NCI-H226 (cell line): ENCODE measurements around the gene PARD3B.

Experiments used
- DNase-seq: peaks from one replicate; pipeline ENCODE4 v3.0.0-alpha.2; 2015

Gene PARD3B

GRCh38 chr2:205220559-205220958, 675.3 kb downstream of the PARD3B start:
- DNase-seq: no peak

GRCh38 chr2:205232086-205232485, 686.8 kb downstream of the PARD3B start:
- DNase-seq: no peak

GRCh38 chr2:205235434-205235833, 690.2 kb downstream of the PARD3B start:
- DNase-seq: peak; percentile 9

DNA sequence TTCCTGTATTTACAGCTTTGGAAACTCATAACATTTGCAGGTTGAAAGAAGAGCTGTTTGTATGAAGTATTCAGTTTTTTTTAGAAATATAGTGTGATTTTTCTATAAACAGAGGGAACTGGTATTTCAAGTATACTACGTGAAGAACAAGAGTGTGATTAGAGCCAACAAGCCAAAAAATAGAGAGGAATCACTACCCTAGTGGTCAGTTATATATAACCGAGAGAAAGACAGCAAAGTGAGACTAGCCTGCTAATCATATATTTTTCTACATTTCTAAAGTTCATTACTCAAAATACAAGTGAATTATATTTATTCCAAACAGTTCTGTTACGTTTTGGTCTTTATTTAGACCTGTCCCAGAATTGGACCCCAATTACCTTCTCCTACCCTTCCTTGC, 692.2 kb downstream of the PARD3B start:
- no peak for DNase-seq

- no peak for DNase-seq
These were observed 699.7 kb downstream of the PARD3B start for GRCh38 chr2:205245001-205245400.

DNA sequence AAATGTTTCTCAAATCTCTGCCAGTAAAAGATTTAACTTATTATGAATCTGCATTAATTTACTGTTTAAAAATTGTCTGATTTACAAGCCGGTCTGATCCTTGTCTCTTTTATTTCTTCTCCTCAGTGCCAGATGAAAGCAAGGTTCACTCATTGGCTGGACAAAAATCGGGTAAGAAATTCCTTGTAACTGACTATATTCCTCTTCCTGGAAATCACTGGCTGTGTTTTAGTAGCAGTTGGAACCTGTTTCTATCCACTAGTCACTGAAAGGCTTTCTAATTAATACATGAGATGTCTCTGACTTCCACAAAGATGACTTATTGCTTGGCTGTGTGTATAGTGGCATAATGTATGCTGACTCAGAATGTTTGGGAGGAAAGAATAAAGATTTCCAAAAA, 700.4 kb downstream of the PARD3B start:
- peak; percentile 1 for DNase-seq

GRCh38 chr2:205259121-205259520, 713.8 kb downstream of the PARD3B start:
- no peak for DNase-seq

GRCh38 chr2:205261516-205262020, 716.3 kb downstream of the PARD3B start:
- DNase-seq: no peak

- DNase-seq: no peak
These were observed 722.0 kb downstream of the PARD3B start for GRCh38 chr2:205267323-205267722.

- DNase-seq: no peak
These were observed 725.4 kb downstream of the PARD3B start for GRCh38 chr2:205270689-205271088.

DNA sequence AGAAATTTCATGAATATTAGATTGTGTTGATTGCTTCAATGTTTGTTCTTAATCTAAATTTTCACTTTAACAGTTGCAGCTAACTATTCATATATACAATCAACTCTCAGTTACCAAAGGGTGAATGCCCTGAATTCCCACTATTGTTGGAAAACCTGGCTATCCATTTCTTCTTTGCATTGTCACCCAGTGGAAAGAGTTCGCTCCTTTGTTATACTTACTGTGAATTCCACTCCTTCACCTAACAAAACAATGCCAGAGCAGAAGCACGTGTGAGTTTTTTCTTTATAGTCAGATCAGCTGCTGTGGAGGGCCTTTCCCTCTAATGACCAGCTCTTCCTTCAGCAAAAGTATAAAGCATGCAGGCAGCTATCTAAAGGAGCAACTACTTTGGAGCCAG, 727.9 kb downstream of the PARD3B start:
- no peak for DNase-seq

DNA sequence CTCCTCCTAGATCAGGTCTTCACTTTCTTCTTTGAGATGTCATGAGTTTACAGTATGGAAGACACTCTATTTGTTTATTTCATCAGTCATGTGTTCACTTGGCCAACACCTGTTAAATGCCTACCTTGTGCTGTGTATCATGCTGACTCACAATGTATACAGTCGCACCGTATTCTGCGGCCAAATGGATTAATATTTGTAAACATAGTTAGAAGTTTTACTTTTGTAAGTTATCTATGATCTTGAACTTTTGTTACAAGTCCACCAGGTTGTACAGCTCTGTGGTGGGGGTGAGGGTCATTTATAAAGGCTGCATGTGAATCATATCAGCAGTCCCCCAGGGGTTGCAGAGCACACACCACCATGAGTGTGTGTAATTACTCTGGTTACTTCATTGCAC, 728.4 kb downstream of the PARD3B start:
- no peak for DNase-seq

DNA sequence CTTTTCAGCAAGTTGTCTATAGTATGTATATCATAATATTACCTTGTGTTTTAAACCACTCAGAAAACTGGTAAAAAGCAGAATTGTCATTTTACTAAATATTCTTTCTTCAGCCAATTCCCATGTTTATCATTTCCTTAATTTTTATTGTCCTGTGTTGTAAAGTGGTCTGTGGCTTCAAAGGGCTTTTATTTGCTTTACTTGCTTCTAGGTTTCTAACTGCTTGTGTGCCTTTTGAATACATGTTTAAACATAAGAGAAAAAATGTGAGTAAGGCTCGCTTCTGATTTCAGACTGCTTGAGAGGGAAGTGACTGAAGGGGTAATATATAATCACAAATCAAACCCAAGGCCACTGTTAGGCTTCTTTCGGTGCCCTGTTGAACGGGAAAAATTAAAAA, 729.5 kb downstream of the PARD3B start:
- no peak for DNase-seq

DNA sequence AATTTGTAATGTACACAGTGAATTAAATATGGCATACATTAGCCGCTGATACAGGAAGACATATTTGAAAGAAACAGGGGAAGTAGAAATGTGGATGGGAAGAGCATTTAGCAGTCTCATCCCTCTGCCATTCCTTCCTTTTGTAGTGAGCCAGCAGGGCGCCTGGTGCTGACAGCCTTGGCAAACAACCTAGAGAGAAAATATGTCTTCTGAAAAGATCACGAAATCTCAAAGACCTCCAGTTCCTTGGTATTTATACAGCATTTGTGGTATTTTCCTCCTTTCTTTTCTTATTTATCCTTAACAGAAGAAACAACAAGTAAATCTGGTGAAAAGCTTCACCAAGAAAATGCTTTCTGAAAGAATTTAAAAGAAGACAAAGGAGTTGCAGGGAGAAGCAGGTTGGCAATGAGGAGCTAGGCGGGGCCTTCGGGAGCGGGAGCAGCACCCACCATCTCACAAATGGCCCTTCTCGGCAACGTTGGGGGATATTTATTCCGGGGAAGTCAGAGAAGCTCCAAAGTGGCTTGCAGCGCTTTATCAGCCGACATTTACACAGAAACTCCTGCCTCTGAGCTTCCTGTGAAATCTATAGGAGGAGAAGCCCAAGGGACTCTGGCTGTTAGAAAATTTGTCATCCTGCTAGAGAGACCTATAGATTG, 731.0 kb downstream of the PARD3B start:
- DNase-seq: no peak

- no peak for DNase-seq
These were observed 735.4 kb downstream of the PARD3B start for GRCh38 chr2:205280596-205281236.

GRCh38 chr2:205283736-205284270, 738.5 kb downstream of the PARD3B start:
- DNase-seq: no peak

- no peak for DNase-seq
These were observed 739.1 kb downstream of the PARD3B start for GRCh38 chr2:205284334-205284733.

- no peak for DNase-seq
These were observed 742.0 kb downstream of the PARD3B start for GRCh38 chr2:205287316-205287715.

DNA sequence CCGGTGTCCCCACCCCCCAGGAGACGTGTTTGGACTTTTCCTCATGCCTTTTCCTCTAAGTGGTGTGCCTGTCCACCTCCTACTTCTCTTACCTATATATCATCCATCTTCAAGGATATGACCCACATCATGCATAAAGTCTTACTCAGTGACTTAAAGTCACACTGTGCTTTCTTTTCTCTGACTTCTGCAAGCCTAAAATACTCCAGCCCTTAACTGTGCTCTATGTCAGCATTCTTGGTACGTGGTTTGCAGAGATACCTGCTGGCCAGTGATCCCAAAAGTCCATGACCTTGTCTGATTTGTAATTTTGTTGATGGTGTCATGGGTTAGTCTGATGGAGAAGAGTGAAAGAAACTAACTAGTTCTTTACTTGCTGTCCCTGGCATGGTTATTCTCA, 743.4 kb downstream of the PARD3B start:
- no peak for DNase-seq

GRCh38 chr2:205290299-205290698, 745.0 kb downstream of the PARD3B start:
- no peak for DNase-seq

- DNase-seq: no peak
These were observed 747.5 kb downstream of the PARD3B start for GRCh38 chr2:205292665-205293295.

DNA sequence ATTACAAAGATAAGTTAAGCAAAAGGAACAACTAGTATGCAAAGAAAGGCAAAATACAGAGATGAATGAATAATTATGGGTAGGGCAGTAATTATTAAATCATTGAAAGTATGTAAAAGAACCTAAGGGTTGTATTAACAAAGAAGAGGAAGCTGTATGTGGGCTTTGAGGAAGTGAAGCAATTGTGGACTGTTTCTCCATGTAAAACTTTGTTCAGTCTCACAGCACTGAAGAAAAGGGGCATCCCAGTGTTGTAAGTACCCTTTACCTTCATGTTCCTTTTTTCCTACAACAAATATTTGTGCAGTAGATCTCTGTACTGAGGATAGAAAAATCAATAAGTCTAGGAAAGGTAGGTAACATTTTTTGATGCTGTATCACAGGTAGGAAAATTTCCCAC, 748.3 kb downstream of the PARD3B start:
- DNase-seq: no peak

GRCh38 chr2:205296959-205297358, 751.7 kb downstream of the PARD3B start:
- no peak for DNase-seq

DNA sequence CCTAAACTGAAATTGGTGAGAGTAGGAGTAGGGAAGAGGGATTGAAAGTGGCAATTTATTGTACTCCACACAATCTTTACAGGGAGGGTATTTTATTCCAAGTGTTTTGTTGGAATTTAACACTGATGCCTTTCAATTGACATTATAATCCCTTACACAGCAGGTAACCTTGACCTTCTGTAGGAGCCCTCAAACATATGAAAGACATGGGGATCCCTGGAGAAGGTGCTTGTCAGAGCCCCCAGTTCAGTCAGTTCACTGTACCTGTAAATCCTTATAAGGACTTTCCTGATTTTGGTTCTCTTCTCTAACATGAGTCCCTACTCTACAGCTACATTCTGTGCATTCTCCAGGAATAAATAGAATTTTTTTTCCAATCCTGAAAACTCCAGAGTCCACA, 752.1 kb downstream of the PARD3B start:
- DNase-seq: no peak
